HCT116 (cell line): ENCODE results near the gene GRID2. TPM values are rescaled to one million over a fixed set of nuclear protein-coding genes. Genes with fewer than 3 reads are reported as not detected.

Source experiments
- ATAC-seq: fragments of 200-7000 bp; cut with Tn5 transposase; 2 replicates; pipeline ENCODE4 v1.9.1; 2020; ENCODE audit warnings: mild to moderate bottlenecking, moderate library complexity
- BruUV-seq: library from RNA; stranded (reverse); fragments of 400-500 nt; replicated peaks from 2 replicates; lab custom pipeline; 2021; lab: Mats Ljungman, UMichigan
- CTCF ChIA-PET: fragments of 300-600 bp; sonication (Branson Sonifier 250); formaldehyde crosslinking; loops from one replicate; lab custom pipeline; 2021; ENCODE audit warnings: antibody characterized with exemption; lab: Charles Lee
- POLR2A ChIA-PET: fragments of 300-600, 350-600 bp; sonication (Branson Sonifier 250); formaldehyde crosslinking; loops from one replicate; lab custom pipeline; 2021; ENCODE audit warnings: antibody characterized with exemption; lab: Charles Lee
- RAD21 ChIA-PET, 2 experiments: fragments of 300-600 bp; sonication (Branson Sonifier 250); formaldehyde crosslinking; loops; one replicate each; lab custom pipeline; 2023; ENCODE audit warnings: low total read pairs in 2 of 2; ENCODE audit not compliant: uncharacterized antibody in 2 of 2, unreplicated experiment in 2 of 2, low non-redundant PET in 1 of 2; lab: Charles Lee
- DNase-seq: peaks from one replicate; pipeline ENCODE4 v3.0.0-alpha.2; 2010; ENCODE audit warnings: low read depth, low spot score
- H2AFZ ChIP-seq: fragments of 200-600 bp; shearing (Covaris generic), sonication (generic); 2 replicates; pipeline ENCODE4 v1.6.1; 2017; ENCODE audit warnings: low read depth, mixed run types, mixed read lengths, antibody characterized with exemption, low read length; ENCODE audit not compliant: poor library complexity, severe bottlenecking
- H3K27ac ChIP-seq: 2 replicates; pipeline ENCODE4 v1.5.1; 2012; ENCODE audit warnings: low read depth, low read length
- H3K27me3 ChIP-seq: fragments of 200-600 bp; sonication (generic); 2 replicates; pipeline ENCODE4 v1.6.1; 2016; ENCODE audit warnings: mixed run types, low read length, mixed read lengths; ENCODE audit not compliant: insufficient read depth
- H3K36me3 ChIP-seq, 2 experiments: fragments of 200-500 bp in 1 of 2; fragments of 200-600 bp in 1 of 2; sonication (Bioruptor generic) in 1 of 2; sonication (generic) in 1 of 2; 2 replicates each; pipeline versions ENCODE4 v1.5.1 to v1.6.1; 2014 to 2016; ENCODE audit warnings: low read length in 2 of 2, inconsistent platforms in 1 of 2, mixed read lengths in 1 of 2, mixed run types in 1 of 2; ENCODE audit not compliant: insufficient read depth in 2 of 2, control insufficient read depth in 1 of 2
- H3K4me1 ChIP-seq, 2 experiments: fragments of 200-600 bp in 1 of 2; sonication (generic) in 1 of 2; 2 replicates each; pipeline versions ENCODE4 v1.5.1 to v1.6.1; 2012 to 2017; ENCODE audit warnings: low read length in 2 of 2, inconsistent platforms in 1 of 2, mild to moderate bottlenecking in 1 of 2, mixed read lengths in 1 of 2, mixed run types in 1 of 2, moderate library complexity in 1 of 2; ENCODE audit not compliant: insufficient read depth in 2 of 2, control insufficient read depth in 1 of 2
- H3K4me2 ChIP-seq: fragments of 200-600 bp; sonication (generic); 2 replicates; pipeline ENCODE4 v1.6.1; 2017; ENCODE audit warnings: mixed run types, low read length, mixed read lengths
- H3K4me3 ChIP-seq, 2 experiments: fragments of 200-600 bp in 1 of 2; sonication (generic) in 1 of 2; replicated peaks in 1 of 2; 2 replicates each; pipeline ENCODE4 v1.5.1; 2011 to 2016; ENCODE audit warnings: low read length in 2 of 2, control low read depth in 1 of 2, low read depth in 1 of 2, mild to moderate bottlenecking in 1 of 2, mixed read lengths in 1 of 2, mixed run types in 1 of 2
- H3K79me2 ChIP-seq: fragments of 200-600 bp; sonication (generic); 2 replicates; pipeline ENCODE4 v1.6.1; 2017; ENCODE audit warnings: mild to moderate bottlenecking, mixed run types, low read length, moderate library complexity, mixed read lengths; ENCODE audit not compliant: insufficient read depth
- H3K9ac ChIP-seq: fragments of 200-600 bp; sonication (generic); 2 replicates; pipeline ENCODE4 v1.6.1; 2016; ENCODE audit warnings: low read length, mixed read lengths
- H3K9me2 ChIP-seq: fragments of 200-600 bp; sonication (generic), shearing (Covaris generic); 2 replicates; pipeline ENCODE4 v1.6.1; 2017; ENCODE audit warnings: mixed run types, mild to moderate bottlenecking, moderate library complexity; ENCODE audit not compliant: insufficient read depth
- H3K9me3 ChIP-seq, 2 experiments: fragments of 200-500 bp in 1 of 2; fragments of 200-600 bp in 1 of 2; sonication (Bioruptor generic) in 1 of 2; sonication (generic) in 1 of 2; 2 replicates each; pipeline ENCODE4 v1.6.1; 2014 to 2017; ENCODE audit warnings: low read length in 2 of 2, mixed read lengths in 2 of 2, inconsistent platforms in 1 of 2, low read depth in 1 of 2, mild to moderate bottlenecking in 1 of 2, mixed run types in 1 of 2, moderate library complexity in 1 of 2; ENCODE audit not compliant: control insufficient read depth in 1 of 2, insufficient read depth in 1 of 2
- H4K20me1 ChIP-seq: fragments of 200-600 bp; sonication (generic), shearing (Covaris generic); 2 replicates; pipeline ENCODE4 v1.6.1; 2017; ENCODE audit warnings: mixed run types, mild to moderate bottlenecking, moderate library complexity; ENCODE audit not compliant: insufficient read depth
- ATF3 ChIP-seq: IDR thresholded peaks from 2 replicates; pipeline ENCODE4 v1.6.1; 2012
- CBX3 ChIP-seq: IDR thresholded peaks from 2 replicates; pipeline ENCODE4 v1.6.1; 2012; ENCODE audit warnings: low read depth
- CTCF ChIP-seq, 3 experiments: fragments of 200-600 bp in 1 of 3; sonication (generic) in 1 of 3; IDR thresholded peaks in 2 of 3; conservative IDR thresholded peaks in 1 of 3; 2 replicates each; pipeline ENCODE4 v1.5.1; 2012 to 2017; ENCODE audit warnings: low read depth in 2 of 3, low read length in 2 of 3, antibody characterized with exemption in 1 of 3, borderline replicate concordance in 1 of 3, control low read depth in 1 of 3, mild to moderate bottlenecking in 1 of 3, mixed read lengths in 1 of 3, mixed run types in 1 of 3, moderate library complexity in 1 of 3; ENCODE audit not compliant: insufficient read depth in 1 of 3
- EZH2 ChIP-seq: fragments of 200-600 bp; sonication (generic); IDR thresholded peaks from 2 replicates; pipeline ENCODE4 v1.6.1; 2017; ENCODE audit warnings: antibody characterized with exemption, mixed run types
- FOSL1 ChIP-seq: IDR thresholded peaks from 2 replicates; pipeline ENCODE4 v1.6.1; 2012; ENCODE audit warnings: low read depth
- MAX ChIP-seq: IDR thresholded peaks from 2 replicates; pipeline ENCODE4 v1.6.1; 2012
- REST ChIP-seq: IDR thresholded peaks from 2 replicates; pipeline ENCODE4 v1.6.1; 2012; ENCODE audit warnings: low read depth
- SRF ChIP-seq: IDR thresholded peaks from 2 replicates; pipeline ENCODE4 v1.6.1; 2012; ENCODE audit warnings: low read depth
- TCF7L2 ChIP-seq: IDR thresholded peaks from 2 replicates; pipeline ENCODE4 v1.7.0; 2011; ENCODE audit warnings: borderline replicate concordance, inconsistent platforms; ENCODE audit not compliant: insufficient read depth, insufficient read length; ENCODE audit errors: extremely low read depth
- YY1 ChIP-seq: IDR thresholded peaks from 2 replicates; pipeline ENCODE4 v1.6.1; 2011; ENCODE audit warnings: low read length, low read depth, moderate library complexity, mild to moderate bottlenecking; ENCODE audit not compliant: insufficient replicate concordance; ENCODE audit errors: extremely low read depth
- ZFX ChIP-seq: fragments of 450-650 bp; IDR thresholded peaks from 2 replicates; pipeline ENCODE4 v1.6.1; 2017
- intact Hi-C: fragments of 100-400 bp; cut with micrococcal nuclease; formaldehyde crosslinking; loops from 2 replicates; pipeline ENCODE4 v1.10.0; 2022
- total RNA-seq: library from RNA; stranded (reverse); gene quantifications from one replicate; pipeline ENCODE4 v1.2.1, GENCODE V29; 2021; ENCODE audit not compliant: unreplicated experiment

GRID2 gene
- total RNA-seq, 1 experiment from 2014 or later, result not detected

- H3K4me3 ChIP-seq, result no peak overlapping the region
- H3K27ac ChIP-seq, result no peak overlapping the region
- BruUV-seq, result no TSS peak
- no peak overlapping the region for H3K9ac ChIP-seq
- no peaks in the 10 kb centered on the region for H4K20me1 ChIP-seq
- no peaks in the 10 kb centered on the region for H3K4me1 ChIP-seq
- H2AFZ ChIP-seq, result no peak overlapping the region
- DNase-seq, result no peak
- intact Hi-C loops, result no loop called here
- no peaks in the 10 kb centered on the region for H3K9me2 ChIP-seq
- H3K27me3 ChIP-seq, result no peaks in the 10 kb centered on the region
- ATAC-seq, result no peak
- no peaks in the 10 kb centered on the region for H3K9me3 ChIP-seq
- CTCF ChIA-PET, result no interaction called here
- no peaks in the 10 kb centered on the region for H3K36me3 ChIP-seq
- H3K4me2 ChIP-seq, result no peak overlapping the region
- RAD21 ChIA-PET, result no interaction called here
- TF ChIP-seq CBX3 (no peak), YY1 (no peak), MAX (no peak), TCF7L2 (no peak), SRF (no peak), CTCF (IDR thresholded peaks at IDR 0.05 in 2 of 3, conservative IDR thresholded peaks at IDR 0.05 in 1 of 3; ENCODE audit: borderline replicate concordance in 1 of 3, insufficient read depth in 1 of 3, low read depth in 2 of 3, low read length in 2 of 3) (no peak), EZH2 (no peak)
- H3K79me2 ChIP-seq, result no peaks in the 10 kb centered on the region
- POLR2A ChIA-PET, result no interaction called here
Observed at GRCh38 chr4:92339676-92340075, 35.9 kb downstream of the GRID2 start.

- DNase-seq, result no peak
- RAD21 ChIA-PET, result no interaction called here
- no peak for ATAC-seq
- H4K20me1 ChIP-seq, result no peaks in the 10 kb centered on the region
- H3K4me2 ChIP-seq, result no peak overlapping the region
- H3K9me3 ChIP-seq, result no peaks in the 10 kb centered on the region
- H3K36me3 ChIP-seq, result no peaks in the 10 kb centered on the region
- H3K27me3 ChIP-seq, result no peaks in the 10 kb centered on the region
- H3K79me2 ChIP-seq, result no peaks in the 10 kb centered on the region
- no peaks in the 10 kb centered on the region for H3K4me1 ChIP-seq
- H2AFZ ChIP-seq, result no peak overlapping the region
- H3K27ac ChIP-seq, result no peak overlapping the region
- intact Hi-C loops, result no loop called here
- no TSS peak for BruUV-seq
- CTCF ChIA-PET, result no interaction called here
- H3K9me2 ChIP-seq, result no peaks in the 10 kb centered on the region
- POLR2A ChIA-PET, result no interaction called here
- H3K9ac ChIP-seq, result no peak overlapping the region
- H3K4me3 ChIP-seq, result no peak overlapping the region
- TF ChIP-seq ZFX, result no peak
- no peak for TF ChIP-seq REST
- TF ChIP-seq TCF7L2, result no peak
- TF ChIP-seq FOSL1, result no peak
- no peak for TF ChIP-seq ATF3
- TF ChIP-seq YY1, result no peak
- TF ChIP-seq MAX, result no peak
Observed at GRCh38 chr4:92344216-92344615, 40.5 kb downstream of the GRID2 start.
